GM21526 (cell line): ENCODE results near the gene FANCM.
A peak's percentile ranks its signal among the peaks of the same experiment; 100 is the strongest.
"Not testable (repeated sequence)": the region's sequence is repeated elsewhere in the genome, so short reads cannot be mapped to it uniquely, and the experiment has no call there.

ENCODE experiments used
- ATAC-seq: cut with Tn5 transposase; IDR thresholded peaks from one replicate; pipeline ENCODE4 v1.9.1; 2021; ENCODE audit warnings: moderate library complexity; ENCODE audit not compliant: unreplicated experiment, low FRiP score

Gene FANCM

GRCh38 chr14:45142083-45142482, 6.4 kb downstream of the FANCM start:
- not testable (repeated sequence) for ATAC-seq

GRCh38 chr14:45144658-45145057, 8.9 kb downstream of the FANCM start:
- ATAC-seq, result no peak

DNA sequence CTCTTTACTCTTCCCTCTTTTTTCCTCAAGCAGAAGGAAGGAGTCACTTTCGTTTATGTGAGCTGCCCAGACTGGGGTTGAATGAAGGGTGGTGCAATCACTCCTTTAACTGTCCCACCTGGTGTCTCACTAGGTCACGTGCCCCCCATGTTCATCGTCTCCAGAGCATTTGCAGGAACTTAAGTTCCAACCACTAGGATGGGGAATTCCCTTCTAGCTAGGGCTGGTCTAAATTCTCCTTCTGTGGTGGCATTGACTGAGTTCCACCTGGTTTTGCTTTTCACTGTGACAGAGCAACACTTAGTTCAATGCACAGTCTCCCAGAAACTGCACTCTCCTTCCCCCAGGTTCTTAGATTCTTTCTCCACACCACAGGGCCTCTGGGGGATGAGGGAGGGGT, 9.5 kb downstream of the FANCM start:
- no peak for ATAC-seq

DNA sequence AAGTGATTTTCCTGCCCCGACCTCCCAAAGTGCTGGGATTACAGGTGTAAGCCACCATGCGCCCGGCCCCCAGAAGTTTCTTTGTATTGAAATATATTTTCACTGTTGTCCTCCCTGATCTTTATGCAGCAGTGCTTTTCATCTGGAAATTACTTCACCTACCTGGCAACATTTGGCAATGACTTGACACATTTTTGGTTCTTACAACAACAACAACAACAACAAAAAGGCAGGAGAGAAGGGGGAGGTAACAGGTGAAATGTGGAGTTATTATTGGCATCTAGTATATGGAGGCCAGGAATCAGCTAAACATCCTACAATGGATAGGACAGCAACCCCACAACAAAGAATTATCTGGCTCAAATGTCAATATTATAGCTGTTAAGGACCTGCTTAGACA, 13.9 kb downstream of the FANCM start:
- ATAC-seq, result no peak

- no peak for ATAC-seq
Observed at GRCh38 chr14:45150386-45150890, 14.7 kb downstream of the FANCM start.

DNA sequence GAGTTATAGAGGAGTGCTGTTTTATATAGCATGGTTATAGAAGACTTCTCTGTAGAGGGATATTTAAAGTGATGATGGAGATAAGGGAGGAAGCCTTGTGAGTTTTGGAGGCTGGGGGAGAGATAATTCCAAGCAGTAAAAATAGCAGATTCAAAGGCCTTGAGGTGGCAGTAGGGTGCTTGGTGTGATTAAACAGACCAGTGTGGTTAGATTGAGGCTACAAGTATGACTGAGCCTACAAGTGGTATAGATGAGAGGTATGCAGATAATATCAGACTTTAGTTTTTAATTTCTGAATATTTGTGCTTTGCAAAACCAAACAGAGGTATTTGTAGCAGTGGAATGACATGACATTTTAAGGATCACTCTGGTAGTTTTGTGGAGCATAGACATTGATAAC, 20.3 kb downstream of the FANCM start:
- no peak for ATAC-seq

DNA sequence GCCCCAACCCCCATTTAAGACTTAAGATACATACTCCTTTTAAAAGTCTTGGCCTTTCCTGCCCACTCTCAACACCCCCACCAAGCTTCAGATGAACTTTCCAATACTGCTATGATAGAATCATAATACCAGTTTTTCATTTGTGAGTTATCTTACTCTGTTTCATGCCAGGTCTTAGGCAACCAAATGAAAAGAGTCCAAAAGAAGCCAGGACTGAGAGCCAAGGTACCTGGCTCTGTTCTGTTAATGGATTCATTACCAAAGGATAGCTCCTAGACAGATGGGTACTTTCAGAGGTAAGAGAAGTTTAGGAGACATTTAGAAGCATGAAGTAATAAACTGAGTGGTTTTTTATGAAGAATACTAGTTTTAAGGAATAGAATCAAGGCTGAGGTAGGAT, 34.2 kb downstream of the FANCM start:
- no peak for ATAC-seq

GRCh38 chr14:45177076-45177475, 41.3 kb downstream of the FANCM start:
- ATAC-seq, result no peak

DNA sequence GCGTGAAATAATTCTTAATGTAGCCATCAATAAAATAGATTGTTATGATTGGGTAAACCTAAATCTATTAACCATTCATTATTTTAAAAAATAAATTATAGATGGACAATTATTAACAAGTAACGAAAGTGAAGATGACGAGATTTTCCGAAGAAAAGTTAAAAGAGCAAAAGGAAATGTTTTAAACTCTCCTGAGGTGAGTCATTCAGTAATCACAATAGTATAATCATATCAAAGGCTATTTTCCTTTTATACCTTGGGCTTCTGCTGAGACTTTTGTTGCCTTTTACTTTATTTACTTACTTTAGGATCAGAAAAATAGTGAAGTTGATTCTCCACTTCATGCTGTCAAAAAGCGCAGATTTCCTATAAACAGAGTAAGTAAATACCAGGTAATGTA, 45.6 kb downstream of the FANCM start:
- ATAC-seq, result no peak

DNA sequence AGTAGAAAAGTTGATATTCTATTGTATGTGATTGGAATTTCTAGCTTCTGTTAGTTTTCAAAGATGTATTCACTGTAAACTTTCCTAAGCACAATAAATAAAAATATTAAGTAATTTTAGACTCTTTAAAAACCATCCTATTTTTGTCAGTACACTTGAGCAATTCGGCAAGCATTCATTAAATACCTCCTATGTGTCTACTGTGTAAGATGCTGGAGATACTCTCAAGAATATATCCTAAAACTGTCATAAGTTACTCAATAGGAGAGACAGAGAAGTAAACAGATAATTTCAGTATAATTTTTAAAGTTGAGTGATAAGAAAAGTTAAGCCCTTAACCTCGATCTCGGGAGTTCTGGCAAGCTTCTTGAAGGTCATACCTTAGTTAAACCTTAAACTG, 46.1 kb downstream of the FANCM start:
- ATAC-seq, result no peak

DNA sequence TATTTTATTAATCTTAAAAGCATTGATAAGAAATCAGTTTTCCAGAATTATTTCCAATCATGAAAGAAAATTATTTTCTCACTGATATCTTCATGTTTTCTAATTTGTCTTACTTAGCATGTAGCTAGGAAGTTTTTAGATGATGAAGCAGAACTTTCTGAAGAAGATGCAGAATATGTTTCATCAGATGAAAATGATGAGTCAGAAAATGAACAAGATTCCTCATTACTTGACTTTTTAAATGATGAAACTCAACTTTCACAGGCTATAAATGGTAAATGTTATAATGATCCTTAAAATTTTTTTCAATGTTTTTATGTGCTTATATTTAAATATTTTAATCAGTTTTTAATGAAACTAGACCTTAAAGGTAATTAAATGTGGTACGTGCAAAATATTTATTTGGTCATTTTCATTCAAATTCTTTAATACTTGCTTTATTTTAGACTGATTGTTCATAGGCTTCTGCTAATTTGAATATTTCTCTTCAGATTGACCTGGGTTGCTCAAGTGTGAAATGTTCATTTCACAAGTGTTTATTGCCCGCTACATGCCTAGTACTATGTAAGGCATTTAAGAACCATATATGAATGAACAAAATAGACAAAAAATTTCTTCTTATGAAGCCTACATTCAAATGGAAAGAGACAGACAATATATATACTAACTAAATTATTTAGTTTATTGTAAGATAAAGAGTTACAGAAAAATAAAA, 49.5 kb downstream of the FANCM start:
- no peak for ATAC-seq

DNA sequence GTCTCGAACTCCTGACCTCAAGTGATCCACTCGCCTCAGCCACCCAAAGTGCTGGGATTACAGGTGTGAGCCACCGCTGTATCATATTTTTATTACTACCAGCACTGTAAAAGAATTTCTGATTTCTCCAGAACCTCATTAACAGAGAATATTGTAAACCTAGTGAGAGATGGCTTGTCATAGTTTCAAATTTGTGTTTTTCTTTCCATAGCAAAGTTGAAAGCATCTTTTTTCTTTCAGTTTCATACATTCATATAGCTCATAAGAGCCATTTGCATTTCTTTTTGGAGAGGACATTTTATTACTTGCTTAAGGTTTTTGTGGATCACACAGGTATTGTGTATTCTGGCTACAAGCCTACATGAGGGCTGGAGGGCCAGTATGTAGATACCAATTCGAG, 59.2 kb downstream of the FANCM start:
- ATAC-seq, result peak; percentile 53

GRCh38 chr14:45198551-45198950, 62.8 kb downstream of the FANCM start:
- no peak for ATAC-seq

DNA sequence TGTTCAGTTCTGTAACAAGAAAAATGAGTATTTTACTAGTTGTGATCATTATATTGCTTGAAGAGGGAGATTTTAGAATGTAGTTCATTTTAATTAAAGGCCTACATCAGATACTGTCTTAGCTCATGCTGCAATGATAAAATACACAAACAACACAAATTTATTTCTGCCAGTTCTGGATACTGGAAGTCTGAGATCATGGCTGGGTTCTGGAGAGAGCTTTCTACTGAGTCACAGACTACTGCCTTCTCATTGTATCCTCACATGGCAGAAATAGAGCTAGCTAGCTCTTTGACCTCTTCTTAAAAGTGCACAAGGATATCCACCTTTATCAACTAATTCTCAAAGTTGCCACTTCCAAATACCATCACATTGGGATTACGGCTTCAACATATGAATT, 63.5 kb downstream of the FANCM start:
- ATAC-seq, result no peak

DNA sequence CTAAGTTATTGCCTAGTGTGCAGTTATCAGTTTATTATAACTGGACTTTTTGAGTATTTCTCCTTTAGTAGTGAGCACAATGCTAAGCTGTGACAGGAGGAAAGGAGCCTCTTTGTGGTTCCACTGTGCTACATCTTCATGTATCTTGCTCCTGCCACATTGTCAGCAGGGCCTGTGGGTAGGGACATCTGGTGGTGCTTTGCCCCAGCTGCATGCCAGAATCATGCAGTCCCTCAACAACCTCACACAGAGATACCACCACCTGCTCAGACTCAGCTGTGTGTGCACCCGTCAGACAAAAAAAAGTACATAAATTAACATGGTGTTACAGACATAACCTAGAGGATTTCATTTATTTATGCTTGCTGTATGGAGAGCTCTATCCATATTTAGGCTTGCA, 66.2 kb downstream of the FANCM start:
- peak; percentile 63 for ATAC-seq

GRCh38 chr14:45204241-45204640, 68.5 kb downstream of the FANCM start:
- ATAC-seq, result no peak

- ATAC-seq, result no peak
Observed at GRCh38 chr14:45210159-45210558, 74.4 kb downstream of the FANCM start.

GRCh38 chr14:45211295-45211694, 75.6 kb downstream of the FANCM start:
- ATAC-seq, result no peak

- ATAC-seq, result no peak
Observed at GRCh38 chr14:45212231-45212630, 76.5 kb downstream of the FANCM start.

DNA sequence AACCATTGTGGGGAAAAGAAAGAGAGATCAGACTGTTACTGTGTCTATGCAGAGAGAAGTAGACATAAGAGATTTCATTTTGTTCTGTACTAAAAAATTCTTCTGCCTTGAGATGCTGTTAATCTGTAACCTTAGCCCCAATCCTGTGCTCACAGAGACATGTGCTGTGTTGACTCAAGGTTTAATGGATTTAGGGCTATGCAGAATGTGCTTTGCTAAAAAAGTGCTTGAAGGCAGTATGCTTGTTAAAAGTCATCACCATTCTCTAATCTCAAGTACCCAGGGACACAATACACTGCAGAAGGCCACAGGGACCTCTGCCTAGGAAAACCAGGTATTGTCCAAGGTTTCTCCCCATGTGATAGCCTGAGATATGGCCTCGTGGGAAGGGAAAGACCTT, 78.0 kb downstream of the FANCM start:
- not testable (repeated sequence) for ATAC-seq

- not testable (repeated sequence) for ATAC-seq
Observed at GRCh38 chr14:45214341-45214740, 78.6 kb downstream of the FANCM start.

DNA sequence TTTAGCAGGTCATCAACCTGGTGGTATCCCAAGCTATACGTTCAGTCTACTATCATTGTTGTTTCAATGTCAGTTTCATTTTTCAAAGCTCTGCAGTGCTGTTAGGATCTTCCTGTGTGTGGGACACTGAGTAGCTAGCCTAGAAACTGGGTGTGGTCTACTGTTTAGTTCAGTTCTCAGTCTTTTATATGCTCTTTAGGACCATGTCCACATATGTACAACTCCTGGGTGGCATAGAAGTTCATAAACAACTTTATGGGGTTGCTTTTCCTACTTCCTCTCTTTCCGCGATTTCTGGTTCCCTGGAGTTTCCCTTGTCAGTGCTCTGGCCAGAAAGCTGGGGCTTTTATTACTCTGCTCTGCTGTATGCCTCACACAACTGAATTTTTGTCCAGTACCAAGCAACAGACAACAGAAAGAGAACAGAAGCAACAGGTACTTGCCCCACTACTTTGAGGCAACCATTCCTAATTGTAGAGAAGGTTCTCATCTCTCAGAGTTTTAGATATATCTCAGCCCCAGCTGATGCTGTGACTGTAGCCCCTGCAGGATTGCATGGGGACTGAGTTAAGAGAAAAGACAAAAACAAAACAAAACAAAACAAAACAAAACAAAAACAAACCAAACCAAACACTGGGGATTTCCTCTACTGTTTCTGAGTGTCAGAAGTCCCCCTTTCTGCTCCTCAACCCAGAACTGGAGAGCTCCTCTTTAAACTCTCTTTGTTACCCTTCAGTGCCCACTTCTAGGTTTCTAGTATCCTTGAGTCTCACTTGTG, 86.9 kb downstream of the FANCM start:
- ATAC-seq, result no peak
